Gastrocnemius medialis (tissue), 4 donors: ENCODE measurements around the gene TMEM43.

ENCODE experiments used
- POLR2A ChIP-seq, 2 donors: fragments of 450-650 bp; IDR thresholded peaks; one replicate each; pipeline ENCODE4 v1.6.1; 2017; ENCODE audit warnings: antibody characterized with exemption in 2 of 2, mild to moderate bottlenecking in 2 of 2, moderate library complexity in 2 of 2
- TF ChIP-seq, protein P1 (sequence below), 5 experiments: fragments of 450-650 bp in 3 of 5; fragments of 200-600 bp in 2 of 5; sonication (generic) in 2 of 5; IDR thresholded peaks in 4 of 5; conservative IDR thresholded peaks in 1 of 5; 1 replicate in 4 of 5; 2 replicates in 1 of 5; pipeline ENCODE4 v1.5.1; 2016 to 2019; ENCODE audit warnings: antibody characterized with exemption in 5 of 5, mild to moderate bottlenecking in 3 of 5, moderate library complexity in 3 of 5

DNA sequence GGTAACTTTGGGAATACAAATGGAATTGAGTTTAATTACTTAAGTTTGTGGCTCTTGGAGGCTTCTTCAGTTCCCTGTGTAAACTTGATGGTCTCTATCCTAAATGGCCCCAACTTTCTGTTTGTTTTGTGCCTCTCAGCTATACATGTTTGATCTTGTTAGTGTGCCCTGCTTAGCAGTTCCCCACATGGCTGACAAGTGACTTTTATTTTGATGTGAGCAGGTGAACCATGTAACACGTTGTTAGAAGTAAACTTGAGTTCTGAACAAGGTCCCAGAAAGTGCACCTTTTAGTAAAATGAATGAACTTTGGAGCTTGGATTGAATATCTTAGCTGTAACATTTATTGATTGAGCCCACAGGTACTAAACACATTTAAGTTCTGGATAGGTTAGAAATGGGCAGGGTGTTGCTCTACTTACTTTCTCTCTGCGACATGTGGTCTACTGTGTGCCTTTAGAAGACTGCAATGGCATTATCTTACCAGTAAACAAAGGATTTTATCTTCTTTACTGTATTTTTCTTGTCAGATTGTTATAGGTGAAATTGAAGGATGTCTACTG is 58.2 kb downstream of the TMEM43 start:
- TF ChIP-seq, protein P1, sequence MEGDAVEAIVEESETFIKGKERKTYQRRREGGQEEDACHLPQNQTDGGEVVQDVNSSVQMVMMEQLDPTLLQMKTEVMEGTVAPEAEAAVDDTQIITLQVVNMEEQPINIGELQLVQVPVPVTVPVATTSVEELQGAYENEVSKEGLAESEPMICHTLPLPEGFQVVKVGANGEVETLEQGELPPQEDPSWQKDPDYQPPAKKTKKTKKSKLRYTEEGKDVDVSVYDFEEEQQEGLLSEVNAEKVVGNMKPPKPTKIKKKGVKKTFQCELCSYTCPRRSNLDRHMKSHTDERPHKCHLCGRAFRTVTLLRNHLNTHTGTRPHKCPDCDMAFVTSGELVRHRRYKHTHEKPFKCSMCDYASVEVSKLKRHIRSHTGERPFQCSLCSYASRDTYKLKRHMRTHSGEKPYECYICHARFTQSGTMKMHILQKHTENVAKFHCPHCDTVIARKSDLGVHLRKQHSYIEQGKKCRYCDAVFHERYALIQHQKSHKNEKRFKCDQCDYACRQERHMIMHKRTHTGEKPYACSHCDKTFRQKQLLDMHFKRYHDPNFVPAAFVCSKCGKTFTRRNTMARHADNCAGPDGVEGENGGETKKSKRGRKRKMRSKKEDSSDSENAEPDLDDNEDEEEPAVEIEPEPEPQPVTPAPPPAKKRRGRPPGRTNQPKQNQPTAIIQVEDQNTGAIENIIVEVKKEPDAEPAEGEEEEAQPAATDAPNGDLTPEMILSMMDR (IDR thresholded peaks at IDR 0.05 in 4 of 5, conservative IDR thresholded peaks at IDR 0.05 in 1 of 5) = no peak
- no peak for TF ChIP-seq POLR2A (IDR thresholded peaks at IDR 0.05)
